ENCODE results near the gene ZNF223. TPM values are rescaled to one million over a fixed set of nuclear protein-coding genes. Genes with fewer than 3 reads are reported as not detected.
A peak's percentile ranks its signal among the peaks of the same experiment; 100 is the strongest.

Gene ZNF223
- total and polyA plus RNA-seq, 10 of the 15 experiments (the other 5 are each of a cell fraction or from before 2014, with no cell fraction given), result 0.05 to 3.7 (median 0.14) TPM; not detected in 4

DNA sequence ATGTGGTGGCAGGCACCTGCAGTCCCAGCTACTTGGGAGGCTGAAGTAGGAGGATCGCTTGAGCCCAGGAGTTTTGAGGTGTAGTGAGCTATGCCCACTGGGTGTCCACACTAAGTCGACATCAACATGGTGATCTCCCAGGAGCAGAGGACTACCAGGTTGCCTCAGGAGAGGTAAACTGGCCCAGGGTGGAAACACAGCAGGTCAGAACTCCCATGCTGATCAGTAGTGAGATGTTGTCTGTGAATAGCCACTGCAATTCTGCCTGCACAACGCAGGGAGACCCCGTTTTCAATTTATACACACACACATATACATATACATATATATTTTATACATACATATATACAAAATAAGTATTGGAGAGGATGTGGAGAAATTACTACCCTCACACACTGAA is 40.3 kb downstream of the ZNF223 start (continued):
- TF ChIP-seq SP1 (IDR thresholded peaks at IDR 0.05; ENCODE audit: low read depth, low read length), result no peak
- TF ChIP-seq, protein P1, sequence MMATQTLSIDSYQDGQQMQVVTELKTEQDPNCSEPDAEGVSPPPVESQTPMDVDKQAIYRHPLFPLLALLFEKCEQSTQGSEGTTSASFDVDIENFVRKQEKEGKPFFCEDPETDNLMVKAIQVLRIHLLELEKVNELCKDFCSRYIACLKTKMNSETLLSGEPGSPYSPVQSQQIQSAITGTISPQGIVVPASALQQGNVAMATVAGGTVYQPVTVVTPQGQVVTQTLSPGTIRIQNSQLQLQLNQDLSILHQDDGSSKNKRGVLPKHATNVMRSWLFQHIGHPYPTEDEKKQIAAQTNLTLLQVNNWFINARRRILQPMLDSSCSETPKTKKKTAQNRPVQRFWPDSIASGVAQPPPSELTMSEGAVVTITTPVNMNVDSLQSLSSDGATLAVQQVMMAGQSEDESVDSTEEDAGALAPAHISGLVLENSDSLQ (IDR thresholded peaks at IDR 0.05), result no peak

DNA sequence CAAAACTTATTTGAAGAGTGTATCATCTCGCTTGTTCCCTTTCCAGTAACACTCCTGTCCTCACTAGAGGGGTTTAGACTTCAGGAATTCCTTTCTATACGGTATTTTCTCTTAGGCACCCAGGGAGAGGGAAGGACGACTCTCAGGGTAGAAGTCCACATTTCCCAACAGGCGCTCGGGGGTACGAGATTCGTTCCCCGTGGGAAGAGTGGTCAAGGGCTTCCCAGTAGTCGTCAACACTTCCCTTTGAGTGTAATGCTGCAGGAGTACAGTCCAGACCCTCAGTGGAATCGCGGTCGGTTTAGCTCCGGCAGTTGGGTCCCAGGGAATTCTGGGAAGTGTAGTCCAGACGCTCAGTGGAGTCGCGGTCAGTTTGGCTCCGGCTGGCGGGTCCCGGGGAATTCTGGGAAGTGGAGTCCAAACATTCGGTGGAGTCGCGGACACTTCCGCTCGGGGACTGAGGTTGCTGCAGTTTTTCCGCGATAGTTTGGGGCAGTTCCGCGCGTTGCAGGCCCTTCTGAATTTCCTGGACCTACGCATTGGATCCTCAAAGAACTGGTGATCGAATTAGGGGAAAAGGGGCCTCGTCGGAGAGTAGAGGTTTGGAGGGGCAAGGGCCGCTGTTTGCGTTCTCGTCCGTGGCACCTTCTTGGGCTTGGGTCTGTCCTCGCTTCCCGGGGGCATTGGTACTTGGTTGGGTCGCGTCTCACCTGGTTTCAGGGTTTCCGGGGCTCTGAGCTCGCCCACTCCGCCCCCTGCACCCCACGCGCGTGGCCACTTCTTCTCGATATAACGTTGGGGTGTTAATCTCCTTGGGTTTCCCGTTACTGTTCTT is 42.3 kb downstream of the ZNF223 start, which contains the start of gene ZNF224:
TSS of gene ZNF224 (plus strand) at position 431 of the 835 bp plus-strand sequence. CDS start 3,513 bp downstream, outside the sequence.
- ATAC-seq, result peak; percentile 95
- ChIA-PET POLR2A (interaction anchor here (0.7 to 1.5 kb wide), 7 partner anchors 11 to 159 kb away, joined by 3 to 6 read pairs (median 3); partner anchors contain the start of genes ZNF155 and ZNF45), RAD21 (ENCODE audit: unreplicated experiment) (interaction anchor here (0.8 to 2.2 kb wide), 5 partner anchors 20 to 426 kb away, joined by 3 to 7 read pairs (median 4); partner anchors contain the start of gene ZNF226), SMC1A (ENCODE audit: uncharacterized antibody, unreplicated experiment) (interaction anchor here (0.8 to 2.5 kb wide), 10 partner anchors 8 to 426 kb away, joined by 3 to 8 read pairs (median 4); partner anchors contain the start of gene ZNF226), CTCF (interaction anchor here (0.6 to 2.2 kb wide), 15 partner anchors 9 to 349 kb away, joined by 3 to 16 read pairs (median 4); partner anchors contain the start of genes ZNF222, ZNF223, ZNF225 and ZNF284)
- peak; percentile 97 for FAIRE-seq
- BruUV-seq (replicated peaks), result no TSS peak
- Histone ChIP-seq H3K79me2 (ENCODE audit: control insufficient read depth, insufficient read depth, low read length) (peaks cover 20% of the 10 kb centered on the region), H3K27me3 (replicated peaks in 1 of 2; ENCODE audit: control insufficient read depth in 2 of 2, insufficient read depth in 2 of 2, low read length in 1 of 2) (no peaks in the 10 kb centered on the region), H3K9ac (ENCODE audit: control insufficient read depth, insufficient read depth, low read length) (peak within 1 kb of the TSS; percentile 89), H2AFZ (ENCODE audit: control insufficient read depth, low read depth, low read length) (peak within 1 kb of the TSS; percentile 100), H3K4me3 (peak within 1 kb of the TSS; percentile 97), H3K4me2 (ENCODE audit: control insufficient read depth, insufficient read depth) (peak within 1 kb of the TSS; percentile 89), H4K20me1 (ENCODE audit: control insufficient read depth, insufficient read depth) (no peaks in the 10 kb centered on the region), H3K27ac (ENCODE audit: control insufficient read depth, insufficient read depth) (peak within 1 kb of the TSS; percentile 43), H3K36me3 (ENCODE audit: control insufficient read depth in 2 of 2, insufficient read depth in 2 of 2, low read length in 1 of 2) (peaks cover 0 to 12% of the 10 kb centered on the region in 2 experiments; a peak in 2 of 4 replicates), H3K9me3 (replicated peaks; ENCODE audit: control insufficient read depth, insufficient read depth, low read length) (no peaks in the 10 kb centered on the region; the same call in 1 of the 3 replicates), H3K4me1 (ENCODE audit: control insufficient read depth, insufficient read depth, low read length) (no peaks in the 10 kb centered on the region)
- in situ Hi-C loops (cut with MboI) (no loop called here), intact Hi-C loops (cut with micrococcal nuclease; ENCODE audit: unreplicated experiment) (loop anchor here (1.0 to 10.0 kb wide), 2 partner anchors 92 to 159 kb away; partner anchors contain the start of genes ZNF230 and ZNF45)
- DNase-seq (ENCODE audit: low read depth, low spot score), result peak; percentile 57
- under 1% methylated on average over 47 of the region's 50 CpGs for WGBS (ENCODE audit: insufficient coverage, insufficient replicate concordance, low lambda C conversion rate, missing lambda C conversion rate)
- peak; percentile 41; the same call in 1 of the 2 replicates for TF ChIP-seq EED (IDR thresholded peaks at IDR 0.05; ENCODE audit: low read depth)
- peak; percentile 83 for TF ChIP-seq SREBF1 (IDR thresholded peaks at IDR 0.05; ENCODE audit: low read length)
- TF ChIP-seq, protein P2, sequence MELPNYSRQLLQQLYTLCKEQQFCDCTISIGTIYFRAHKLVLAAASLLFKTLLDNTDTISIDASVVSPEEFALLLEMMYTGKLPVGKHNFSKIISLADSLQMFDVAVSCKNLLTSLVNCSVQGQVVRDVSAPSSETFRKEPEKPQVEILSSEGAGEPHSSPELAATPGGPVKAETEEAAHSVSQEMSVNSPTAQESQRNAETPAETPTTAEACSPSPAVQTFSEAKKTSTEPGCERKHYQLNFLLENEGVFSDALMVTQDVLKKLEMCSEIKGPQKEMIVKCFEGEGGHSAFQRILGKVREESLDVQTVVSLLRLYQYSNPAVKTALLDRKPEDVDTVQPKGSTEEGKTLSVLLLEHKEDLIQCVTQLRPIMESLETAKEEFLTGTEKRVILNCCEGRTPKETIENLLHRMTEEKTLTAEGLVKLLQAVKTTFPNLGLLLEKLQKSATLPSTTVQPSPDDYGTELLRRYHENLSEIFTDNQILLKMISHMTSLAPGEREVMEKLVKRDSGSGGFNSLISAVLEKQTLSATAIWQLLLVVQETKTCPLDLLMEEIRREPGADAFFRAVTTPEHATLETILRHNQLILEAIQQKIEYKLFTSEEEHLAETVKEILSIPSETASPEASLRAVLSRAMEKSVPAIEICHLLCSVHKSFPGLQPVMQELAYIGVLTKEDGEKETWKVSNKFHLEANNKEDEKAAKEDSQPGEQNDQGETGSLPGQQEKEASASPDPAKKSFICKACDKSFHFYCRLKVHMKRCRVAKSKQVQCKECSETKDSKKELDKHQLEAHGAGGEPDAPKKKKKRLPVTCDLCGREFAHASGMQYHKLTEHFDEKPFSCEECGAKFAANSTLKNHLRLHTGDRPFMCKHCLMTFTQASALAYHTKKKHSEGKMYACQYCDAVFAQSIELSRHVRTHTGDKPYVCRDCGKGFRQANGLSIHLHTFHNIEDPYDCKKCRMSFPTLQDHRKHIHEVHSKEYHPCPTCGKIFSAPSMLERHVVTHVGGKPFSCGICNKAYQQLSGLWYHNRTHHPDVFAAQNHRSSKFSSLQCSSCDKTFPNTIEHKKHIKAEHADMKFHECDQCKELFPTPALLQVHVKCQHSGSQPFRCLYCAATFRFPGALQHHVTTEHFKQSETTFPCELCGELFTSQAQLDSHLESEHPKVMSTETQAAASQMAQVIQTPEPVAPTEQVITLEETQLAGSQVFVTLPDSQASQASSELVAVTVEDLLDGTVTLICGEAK (IDR thresholded peaks at IDR 0.05; ENCODE audit: borderline replicate concordance), result peak; percentile 89
- TF ChIP-seq SIX5 (IDR thresholded peaks at IDR 0.05; ENCODE audit: low read depth, low read length, severe bottlenecking), result peak; percentile 97
- peak; percentile 97 for TF ChIP-seq IKZF1 (conservative IDR thresholded peaks at IDR 0.05)
- TF ChIP-seq WRNIP1 (IDR thresholded peaks at IDR 0.05; ENCODE audit: borderline replicate concordance, low read depth, low read length), result no peak
- peak; percentile 89 for TF ChIP-seq GABPA (IDR thresholded peaks at IDR 0.05; ENCODE audit: low read depth)
- 0 out of 2 replicates have a peak, but pooled peaks have one; percentile 33 for TF ChIP-seq TAF1 (IDR thresholded peaks at IDR 0.05; ENCODE audit: borderline replicate concordance, low read depth, low read length)
- TF ChIP-seq EGR1 (IDR thresholded peaks at IDR 0.05; ENCODE audit: borderline replicate concordance in 1 of 2, low read depth in 2 of 2, low read length in 2 of 2), result no peak
- TF ChIP-seq ATF7 (IDR thresholded peaks at IDR 0.05; ENCODE audit: low read depth), result 0 out of 2 replicates have a peak, but pooled peaks have one; percentile 25
- TF ChIP-seq NR2C1 (IDR thresholded peaks at IDR 0.05), result peak; percentile 76
- peak; percentile 88 for TF ChIP-seq RUNX3 (IDR thresholded peaks at IDR 0.05; ENCODE audit: low read length)
- no peak for TF ChIP-seq MEF2A (IDR thresholded peaks at IDR 0.05; ENCODE audit: insufficient read depth, low read depth, low read length)
- TF ChIP-seq ESRRA (IDR thresholded peaks at IDR 0.05; ENCODE audit: low read length), result 0 out of 2 replicates have a peak, but pooled peaks have one; percentile 43
- peak; percentile 47 to 63; a peak in 3 of 4 replicates for TF ChIP-seq IKZF2 (IDR thresholded peaks at IDR 0.05)
